GM18858 (cell line): ENCODE results near the gene SCRN2.

Experiments
- ATAC-seq: cut with Tn5 transposase; IDR thresholded peaks from one replicate; pipeline ENCODE4 v1.9.1; 2021; ENCODE audit not compliant: unreplicated experiment

Gene SCRN2

DNA sequence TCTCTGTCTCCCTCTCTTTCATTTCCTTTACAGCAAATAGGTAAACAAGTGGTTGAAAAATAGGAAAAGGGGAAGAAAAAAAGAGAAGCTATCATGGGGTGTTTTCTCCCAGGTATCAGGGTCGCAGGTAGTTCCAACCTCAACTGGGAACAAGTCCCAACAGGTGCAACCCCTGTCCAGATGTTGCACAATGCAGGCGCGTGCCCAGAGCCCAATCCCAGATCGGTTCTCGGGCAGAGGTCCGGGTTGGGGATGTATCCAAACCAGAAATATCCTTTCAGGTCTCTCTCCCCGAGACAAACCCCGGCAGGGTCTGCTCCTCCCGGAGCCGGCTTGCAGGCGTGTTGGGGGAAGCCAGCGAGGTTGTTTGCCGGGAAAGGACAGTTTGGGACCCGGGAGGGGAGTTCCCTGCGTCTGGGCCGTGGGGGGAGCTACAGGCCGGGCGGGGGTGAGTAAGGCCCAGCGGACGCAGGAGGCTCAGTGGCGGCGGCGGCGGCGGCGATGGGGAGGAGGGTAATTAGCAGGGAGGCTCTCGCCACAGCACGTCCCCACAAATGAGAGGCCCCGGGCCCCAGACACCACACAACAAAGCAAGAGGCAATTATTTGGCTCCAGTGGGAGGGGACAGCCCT lies 31.1 kb upstream of the SCRN2 start:
- no peak for ATAC-seq

GRCh38 chr17:47871048-47871447 lies 30.0 kb upstream of the SCRN2 start:
- no peak for ATAC-seq

DNA sequence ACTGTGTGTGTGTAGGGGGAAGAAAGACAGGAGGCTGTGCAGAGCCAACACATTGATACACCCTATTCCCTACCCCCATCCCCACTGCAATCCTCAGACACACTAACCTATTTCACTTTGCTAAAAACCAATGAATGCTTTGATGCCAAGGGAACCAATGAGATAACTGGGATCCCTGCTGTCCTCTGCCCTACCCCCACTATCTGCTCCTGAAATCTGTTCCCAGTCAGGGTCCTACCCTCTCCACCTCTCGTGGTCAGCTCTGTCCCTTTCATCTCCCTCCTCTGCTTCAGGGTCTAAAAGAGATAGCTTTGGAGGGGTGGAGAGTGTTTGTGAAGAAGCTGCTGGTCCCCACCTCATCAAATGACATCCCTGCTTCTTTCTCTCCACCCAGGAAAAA lies 29.0 kb upstream of the SCRN2 start:
- ATAC-seq, result no peak

DNA sequence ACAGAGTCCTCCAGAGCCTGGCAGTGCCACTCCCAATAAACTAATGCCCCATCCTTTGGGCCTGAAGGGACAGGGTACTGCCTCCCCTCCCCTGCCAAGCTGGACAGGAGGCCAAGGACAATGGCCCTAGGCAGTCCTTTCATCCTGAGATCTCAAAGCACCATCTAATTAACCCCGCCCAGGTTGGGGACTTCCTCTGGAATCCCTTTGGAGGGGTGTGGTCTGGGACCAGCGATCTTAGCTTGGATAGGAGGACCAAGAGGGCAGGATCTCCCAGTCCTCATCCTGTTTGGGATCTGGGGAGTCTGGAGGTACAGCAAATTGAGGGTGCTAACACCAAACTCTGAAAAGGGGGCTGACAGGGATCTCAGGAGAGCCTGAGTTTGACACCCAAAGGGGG lies 28.0 kb upstream of the SCRN2 start:
- no peak for ATAC-seq

DNA sequence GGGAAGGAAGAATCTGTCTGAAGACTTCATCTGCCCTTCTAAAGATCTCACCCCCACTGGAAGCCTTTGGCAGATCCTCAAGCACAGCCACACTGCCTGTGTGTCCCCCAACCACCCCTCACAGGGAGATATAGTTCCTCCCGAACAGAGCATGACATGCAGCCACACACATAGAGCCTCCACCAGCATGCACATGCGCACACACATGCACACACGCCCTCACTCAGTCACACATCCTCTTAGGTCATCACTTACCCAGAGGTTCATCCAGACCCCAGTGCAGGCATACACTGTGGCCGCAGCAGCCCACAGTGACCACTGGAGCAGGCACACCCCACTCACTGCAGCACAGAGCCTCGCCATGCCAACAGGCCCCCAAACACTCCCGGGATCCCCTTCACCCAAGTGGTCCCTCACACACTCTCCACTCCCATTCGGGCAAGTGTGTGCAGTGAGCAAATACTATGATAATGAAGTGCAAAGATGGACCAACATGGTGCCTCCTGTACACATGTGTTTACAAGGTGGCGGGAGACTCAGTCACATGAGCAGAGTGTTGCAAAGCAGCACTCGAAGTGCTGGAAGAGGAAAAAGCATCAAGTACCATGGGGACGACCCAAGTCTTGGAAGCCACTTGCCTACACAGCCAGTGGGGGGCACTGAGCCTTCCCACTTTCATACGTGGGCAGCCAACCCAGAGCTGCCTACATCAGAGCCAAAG lies 26.9 kb upstream of the SCRN2 start:
- no peak for ATAC-seq

DNA sequence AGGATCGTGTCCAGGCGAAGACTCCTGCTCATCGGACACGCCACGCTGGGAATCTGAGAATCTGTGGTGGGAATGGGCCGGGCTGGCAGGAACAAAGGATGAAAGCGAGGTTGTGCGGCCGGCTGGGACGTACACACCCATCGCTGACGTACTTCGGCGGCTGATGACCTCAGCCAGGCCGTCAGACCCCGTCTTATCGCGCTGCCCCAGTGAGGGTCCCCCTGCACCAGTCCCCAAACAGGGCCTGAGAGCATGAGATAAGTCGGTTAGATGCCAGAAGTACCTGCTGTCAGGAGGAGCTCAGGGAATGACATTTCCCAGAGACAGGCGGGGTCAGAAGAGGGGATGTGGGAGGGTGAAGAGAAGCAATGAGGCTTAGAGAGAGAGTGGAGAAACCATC lies 25.9 kb upstream of the SCRN2 start:
- ATAC-seq, result no peak

DNA sequence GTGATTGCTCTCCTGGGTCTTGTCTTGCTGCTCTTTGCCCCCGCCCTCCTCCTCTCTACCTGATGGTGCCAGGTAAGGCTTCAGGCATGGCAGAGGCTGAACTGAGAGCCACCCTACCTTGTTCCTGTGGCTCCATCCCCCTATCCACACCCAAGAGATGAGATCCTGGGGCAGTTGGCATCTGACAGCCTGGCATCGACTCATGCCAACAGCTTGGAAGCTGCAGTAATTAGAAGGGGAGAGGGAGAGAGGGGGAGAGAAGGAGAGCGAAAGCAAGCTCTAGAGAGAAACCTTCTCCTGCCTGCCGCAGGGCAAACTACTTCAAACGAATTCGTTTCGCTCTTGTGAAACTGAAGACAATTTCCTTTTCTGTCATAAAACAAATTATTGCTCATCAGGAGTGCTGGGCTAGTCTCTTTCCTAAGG lies 23.7 kb upstream of the SCRN2 start:
- no peak for ATAC-seq

GRCh38 chr17:47862621-47863440 lies 21.8 kb upstream of the SCRN2 start:
- no peak for ATAC-seq

DNA sequence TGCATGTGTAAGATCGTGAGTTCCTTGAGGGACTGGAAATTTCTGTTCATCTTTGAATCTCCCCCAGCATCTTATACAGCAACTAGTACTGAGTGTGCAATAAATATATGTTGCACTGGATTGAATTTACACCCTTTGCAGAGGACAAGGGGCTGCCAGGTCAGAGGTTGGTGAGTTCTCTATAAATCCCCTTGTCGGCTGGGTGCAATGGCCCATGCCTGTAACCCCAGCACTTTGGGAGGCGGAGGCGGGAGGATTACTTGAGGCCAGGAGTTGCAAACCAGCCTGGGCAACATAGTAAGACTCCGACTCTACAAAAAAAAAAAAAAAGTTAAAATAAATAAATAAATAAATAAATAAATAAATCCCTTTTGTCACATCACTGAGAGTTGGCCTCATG lies 19.3 kb upstream of the SCRN2 start:
- no peak for ATAC-seq

GRCh38 chr17:47857551-47858455 lies 16.7 kb upstream of the SCRN2 start:
- no peak for ATAC-seq

GRCh38 chr17:47856830-47857229 lies 15.8 kb upstream of the SCRN2 start:
- ATAC-seq, result no peak

GRCh38 chr17:47855737-47856136 lies 14.7 kb upstream of the SCRN2 start:
- no peak for ATAC-seq

DNA sequence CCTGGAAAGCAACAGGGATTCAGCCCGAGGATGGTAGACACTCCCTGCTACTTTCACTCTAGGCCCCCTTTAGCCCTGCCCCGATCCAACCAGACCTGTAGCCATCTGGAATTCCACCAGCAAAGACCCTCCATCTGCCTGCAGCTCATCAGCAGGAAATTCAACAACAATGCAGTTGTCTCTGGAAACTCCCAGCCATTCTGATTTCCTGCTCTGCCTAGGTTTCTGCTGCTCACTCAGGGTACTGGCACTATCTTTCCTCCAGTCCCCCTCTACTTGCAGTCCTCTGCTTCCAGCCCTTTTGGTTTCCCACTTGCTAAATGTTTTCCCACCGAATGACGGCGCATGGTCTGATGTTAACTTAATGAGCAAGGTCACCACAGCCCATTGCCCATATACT lies 12.5 kb upstream of the SCRN2 start:
- no peak for ATAC-seq

DNA sequence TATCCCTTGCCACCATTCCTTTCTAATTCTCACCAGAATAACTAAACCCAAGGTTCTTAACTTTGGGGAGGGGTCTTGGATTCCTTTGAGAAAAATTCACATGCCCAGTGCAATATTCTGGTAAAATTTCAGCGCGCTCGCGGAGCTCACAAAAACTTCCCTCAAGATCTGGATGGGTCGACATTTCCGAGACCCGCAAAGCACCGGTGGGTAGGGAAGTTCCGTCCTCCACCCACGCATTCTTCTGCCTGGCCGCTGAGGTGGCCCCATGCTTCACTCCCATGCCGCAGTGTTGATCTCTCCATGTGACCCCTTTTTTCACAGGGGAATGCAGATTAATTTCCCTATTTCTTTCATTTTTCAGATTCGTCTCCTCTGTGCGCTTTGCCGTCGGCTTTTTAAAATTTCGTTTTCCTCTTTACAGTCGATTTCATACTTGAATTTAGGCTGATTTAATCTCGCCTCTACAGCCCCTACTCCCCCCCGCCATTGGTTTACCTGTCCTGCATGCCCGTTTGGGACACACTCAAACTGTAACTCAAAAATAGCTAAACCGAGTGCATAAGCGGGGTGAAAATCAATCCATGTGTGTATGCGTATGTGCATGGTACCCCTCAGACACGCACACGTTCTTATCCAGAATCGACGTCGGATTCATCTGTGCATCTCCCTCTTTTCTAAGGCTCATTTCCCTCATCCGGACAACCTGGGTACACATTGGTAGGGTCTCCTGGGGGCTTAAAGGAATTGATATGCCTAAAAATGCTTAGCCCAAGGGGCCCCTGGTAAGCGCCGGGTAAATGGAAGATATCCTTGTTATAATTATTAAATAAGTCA lies 11.3 kb upstream of the SCRN2 start:
- no peak for ATAC-seq

DNA sequence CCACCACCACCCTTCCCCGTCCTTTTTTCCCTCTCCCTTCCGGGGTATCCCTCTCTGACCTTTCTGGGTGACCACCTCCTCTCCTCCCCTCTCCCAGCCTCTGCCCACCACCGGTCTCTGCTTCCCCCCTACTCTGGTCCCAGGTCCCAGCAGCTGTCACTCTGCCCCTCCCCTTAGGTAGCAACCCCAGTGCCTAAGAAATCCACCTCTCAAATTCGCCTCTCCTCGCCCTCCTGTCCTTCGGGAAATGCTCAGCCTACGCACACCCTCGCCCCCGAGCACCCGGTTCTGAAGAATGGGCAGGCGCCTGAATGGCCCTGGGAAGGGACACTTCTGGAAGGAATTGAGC lies 10.7 kb upstream of the SCRN2 start:
- ATAC-seq, result no peak

DNA sequence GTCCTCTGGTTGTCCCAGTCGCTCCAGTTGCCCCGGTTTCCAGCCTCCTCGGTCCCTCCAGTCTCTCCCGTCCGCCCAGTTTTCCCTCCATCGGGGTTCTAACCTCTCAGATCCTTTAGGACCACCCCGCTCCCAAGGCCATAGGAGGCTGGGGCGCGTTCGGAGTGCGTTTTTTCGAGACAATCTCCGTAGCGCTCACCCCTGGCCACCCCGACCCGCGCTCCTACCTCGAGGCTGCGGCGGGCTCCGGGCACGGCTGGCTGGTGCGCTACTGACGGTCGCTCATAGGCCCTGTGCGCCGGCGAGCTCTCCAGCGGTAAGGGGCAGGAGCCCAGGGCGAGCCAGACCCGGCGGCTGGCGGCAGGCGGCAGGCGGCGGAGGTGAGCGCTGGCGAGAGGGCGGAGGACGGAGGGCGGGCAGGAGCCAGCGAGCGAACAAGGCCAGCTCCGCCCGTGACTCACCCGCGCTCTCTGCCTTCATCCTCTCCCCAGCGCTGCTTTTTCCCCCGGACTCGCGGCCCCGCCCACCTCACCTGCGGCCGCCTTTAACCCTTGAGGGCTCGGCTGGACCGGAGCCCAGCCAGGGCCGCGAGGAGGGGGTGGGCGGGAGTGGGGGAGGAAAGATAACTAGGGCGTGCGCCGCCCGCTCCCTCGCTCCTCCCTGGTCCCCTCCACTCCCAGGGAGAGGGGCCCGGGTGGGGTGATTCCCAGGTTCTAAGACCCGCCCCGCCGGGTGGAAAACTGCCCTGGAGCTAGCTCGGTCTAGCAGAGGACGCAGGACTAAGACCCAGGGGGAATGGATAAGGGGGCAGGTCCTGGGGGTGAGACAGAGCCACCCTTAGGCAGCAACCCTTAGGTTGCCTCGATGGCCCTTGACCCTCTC lies 9.9 kb upstream of the SCRN2 start, which contains the start of gene SP6:
TSS of gene SP6 (minus strand) at position 472 of the 882 bp plus-strand sequence. CDS start 2,734 bp downstream, outside the sequence.
- no peak for ATAC-seq

- ATAC-seq, result no peak
Measured at GRCh38 chr17:47850373-47850691, 9.3 kb upstream of the SCRN2 start.

GRCh38 chr17:47848198-47848513 lies 7.1 kb upstream of the SCRN2 start:
- no peak for ATAC-seq
